Activated CD4-positive, alpha-beta T cell treated with anti-CD3 and anti-CD28 coated beads for 48 hours (primary cell): Measurements from ENCODE around the gene TUBA1B.
"Not testable (repeated sequence)": the region's sequence is repeated elsewhere in the genome, so short reads cannot be mapped to it uniquely, and the experiment has no call there.

Experiments
- DNase-seq: peaks from one replicate; pipeline ENCODE4 v3.0.0-alpha.2; 2020

The TUBA1B gene

DNA sequence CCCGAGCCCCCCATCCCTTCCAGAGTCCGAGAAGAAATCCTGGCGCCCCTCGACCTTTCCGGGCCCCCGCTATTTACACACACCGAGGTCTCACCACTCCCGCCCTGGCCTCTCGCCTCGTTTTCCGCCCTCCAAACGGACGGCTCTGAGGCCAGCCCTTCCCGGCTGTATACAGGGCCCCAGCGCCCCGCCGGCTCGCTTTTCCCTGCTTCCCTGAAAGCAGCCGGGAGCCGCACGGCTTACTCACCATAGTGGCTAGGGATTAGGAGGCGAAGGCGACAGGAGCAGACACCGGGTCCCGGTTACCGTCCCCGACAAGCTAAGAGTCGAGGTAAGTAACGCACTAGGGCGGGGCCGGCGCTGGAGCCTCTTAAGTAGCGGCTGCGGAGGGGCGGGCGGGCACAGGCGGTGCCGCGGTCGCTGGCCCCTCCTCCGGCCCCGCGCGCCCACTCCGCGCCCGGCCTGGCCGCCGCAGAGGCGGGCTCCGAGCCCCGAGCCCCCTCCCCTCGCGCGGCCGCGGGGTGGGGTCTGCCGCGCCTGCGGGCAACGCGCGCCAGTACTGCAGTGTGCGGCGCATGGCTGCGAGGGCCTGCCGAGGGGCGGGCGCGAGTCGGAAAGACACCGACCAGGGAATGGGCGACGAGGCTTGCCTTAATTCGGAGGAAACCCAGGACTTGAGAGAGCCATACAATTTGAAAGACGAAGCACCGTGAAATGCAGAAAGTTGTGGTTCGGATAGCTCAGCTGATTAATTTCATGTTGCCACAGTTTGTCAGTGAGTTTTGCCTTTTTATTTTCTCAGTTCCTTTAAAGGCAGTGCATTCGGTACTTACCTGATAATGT, at the start of gene TUBA1B:
Gene TUBA1B (minus strand): TSS at position 345 of the 843 bp plus-strand sequence. CDS start 95 bp downstream, at position 250.
- DNase-seq, result peak; percentile 93

GRCh38 chr12:49174218-49174617, 43.0 kb upstream of the TUBA1B start:
- no peak for DNase-seq

GRCh38 chr12:49170924-49171323, 39.7 kb upstream of the TUBA1B start:
- DNase-seq, result no peak

- DNase-seq, result no peak
Measured at GRCh38 chr12:49165114-49165513, 33.9 kb upstream of the TUBA1B start.

DNA sequence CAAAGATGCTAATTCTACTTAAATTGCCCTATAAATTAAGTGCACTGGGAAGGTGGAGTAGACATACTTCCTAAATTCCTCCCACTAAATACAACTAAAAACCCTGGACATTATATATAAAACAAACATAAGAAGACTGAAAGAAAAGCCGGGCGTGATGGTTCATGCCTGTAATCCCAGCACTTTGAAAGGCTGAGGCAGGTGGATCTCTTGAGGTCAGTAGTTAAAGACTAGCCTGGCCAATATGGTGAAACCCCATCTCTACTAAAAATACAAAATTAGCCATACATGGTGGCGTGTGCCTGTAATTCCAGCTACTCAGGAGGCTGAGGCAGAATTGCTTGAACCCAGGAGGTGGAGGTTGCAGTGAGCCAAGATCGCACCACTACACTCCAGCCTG, 30.7 kb upstream of the TUBA1B start:
- not testable (repeated sequence) for DNase-seq

GRCh38 chr12:49161092-49161795, 30.0 kb upstream of the TUBA1B start:
- no peak for DNase-seq

GRCh38 chr12:49160399-49160798, 29.2 kb upstream of the TUBA1B start:
- no peak for DNase-seq

- DNase-seq, result no peak
Measured at GRCh38 chr12:49154221-49154620, 23.0 kb upstream of the TUBA1B start.

- DNase-seq, result no peak
Measured at GRCh38 chr12:49147384-49147783, 16.2 kb upstream of the TUBA1B start.

- no peak for DNase-seq
Measured at GRCh38 chr12:49146406-49146805, 15.2 kb upstream of the TUBA1B start.

DNA sequence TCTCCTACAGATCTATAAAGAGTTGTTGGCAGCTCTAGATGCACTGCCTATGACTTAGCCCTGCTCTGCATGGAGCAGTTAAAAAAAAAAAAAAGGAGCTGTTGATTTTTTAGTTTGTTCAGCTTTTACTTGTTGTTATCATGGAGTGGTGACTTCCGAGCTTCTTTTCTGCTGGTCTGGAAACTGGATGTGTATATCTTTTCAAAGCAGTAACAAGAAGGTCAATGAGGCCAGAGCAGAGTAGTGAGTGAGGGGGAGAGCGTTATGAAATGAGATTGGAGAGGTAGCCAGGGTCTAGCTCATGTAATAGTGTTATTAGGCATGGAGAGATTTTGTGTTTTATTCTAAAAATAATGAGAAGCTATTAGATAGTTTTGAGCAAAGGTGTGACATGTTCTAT, 13.2 kb upstream of the TUBA1B start:
- no peak for DNase-seq

DNA sequence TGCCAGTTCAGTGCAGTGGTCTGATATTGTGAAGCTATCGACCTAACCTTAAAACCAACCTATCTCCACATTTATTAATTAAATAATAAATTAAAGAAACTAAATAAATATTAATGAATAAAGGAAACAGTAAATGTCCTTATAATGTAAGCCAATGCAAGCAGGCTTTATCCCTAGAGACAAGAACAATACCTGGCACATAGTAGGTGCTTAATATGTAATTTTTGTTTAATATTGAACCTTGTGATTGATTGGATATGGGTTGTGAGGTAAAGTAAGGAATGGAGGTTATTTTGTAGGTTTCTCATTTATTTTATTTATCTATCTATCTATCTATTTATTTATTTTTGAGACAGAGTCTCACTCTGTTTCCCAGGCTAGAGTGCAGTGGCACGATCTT, 7.8 kb upstream of the TUBA1B start:
- no peak for DNase-seq

- DNase-seq, result no peak
Measured at GRCh38 chr12:49138587-49138986, 7.4 kb upstream of the TUBA1B start.

DNA sequence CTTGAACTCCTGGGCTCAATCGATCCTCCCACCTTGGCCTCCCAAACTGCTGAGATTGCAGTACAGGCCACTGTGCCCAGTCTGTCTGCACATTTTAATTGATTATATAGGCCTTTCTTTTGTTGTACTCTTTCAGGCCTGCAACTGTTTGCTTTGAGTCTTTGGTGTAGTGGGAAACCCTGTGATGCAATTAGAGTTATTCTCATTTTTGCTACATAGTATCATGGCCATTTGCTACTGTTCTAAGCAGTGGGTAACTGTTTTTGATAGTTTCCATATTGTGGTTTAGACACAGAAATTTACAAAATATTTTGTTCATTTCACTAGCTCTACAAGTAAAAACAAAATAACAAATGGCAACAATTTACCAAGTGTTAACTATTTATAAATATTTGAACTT, 6.3 kb upstream of the TUBA1B start:
- no peak for DNase-seq

DNA sequence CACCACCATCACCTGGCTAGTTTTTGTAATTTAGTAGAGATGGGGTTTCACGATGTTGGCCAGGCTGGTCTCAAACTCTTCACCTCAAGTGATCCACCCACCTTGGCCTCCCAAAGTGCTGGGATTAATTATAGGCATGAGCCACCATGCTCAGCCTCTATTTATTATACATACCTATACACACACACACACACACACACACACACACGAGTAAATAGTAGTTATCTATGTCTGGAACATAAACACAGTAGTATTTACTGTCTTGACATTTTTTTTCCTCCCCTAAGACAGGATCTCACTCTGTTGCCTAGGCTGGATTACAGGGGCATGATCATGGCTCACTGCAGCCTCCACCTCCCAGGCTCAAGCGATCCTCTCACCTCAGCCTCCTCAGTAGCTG, 5.8 kb upstream of the TUBA1B start:
- not testable (repeated sequence) for DNase-seq

DNA sequence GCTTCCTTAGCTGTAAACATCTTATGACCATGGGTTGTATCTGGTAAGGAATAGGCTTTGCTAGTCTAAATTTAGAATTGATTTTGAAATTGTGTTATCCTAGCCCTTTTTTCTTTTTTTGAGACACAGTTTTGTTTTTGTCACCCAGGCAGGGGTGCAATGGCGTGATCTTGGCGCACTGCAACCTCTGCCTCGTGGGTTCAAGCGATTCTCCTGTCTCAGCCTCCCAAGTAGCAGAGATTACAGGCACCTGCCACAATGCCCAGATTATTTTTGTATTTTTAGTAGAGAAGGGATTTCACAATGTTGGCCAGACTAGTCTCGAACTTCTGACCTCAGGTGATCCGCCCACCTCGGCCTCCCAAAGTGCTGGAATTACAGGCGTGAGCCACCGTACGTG, 2.4 kb upstream of the TUBA1B start:
- DNase-seq, result no peak

GRCh38 chr12:49133014-49133413, 1.8 kb upstream of the TUBA1B start:
- no peak for DNase-seq

- no peak for DNase-seq
Measured at GRCh38 chr12:49131894-49132461, 783 bp upstream of the TUBA1B start.

DNA sequence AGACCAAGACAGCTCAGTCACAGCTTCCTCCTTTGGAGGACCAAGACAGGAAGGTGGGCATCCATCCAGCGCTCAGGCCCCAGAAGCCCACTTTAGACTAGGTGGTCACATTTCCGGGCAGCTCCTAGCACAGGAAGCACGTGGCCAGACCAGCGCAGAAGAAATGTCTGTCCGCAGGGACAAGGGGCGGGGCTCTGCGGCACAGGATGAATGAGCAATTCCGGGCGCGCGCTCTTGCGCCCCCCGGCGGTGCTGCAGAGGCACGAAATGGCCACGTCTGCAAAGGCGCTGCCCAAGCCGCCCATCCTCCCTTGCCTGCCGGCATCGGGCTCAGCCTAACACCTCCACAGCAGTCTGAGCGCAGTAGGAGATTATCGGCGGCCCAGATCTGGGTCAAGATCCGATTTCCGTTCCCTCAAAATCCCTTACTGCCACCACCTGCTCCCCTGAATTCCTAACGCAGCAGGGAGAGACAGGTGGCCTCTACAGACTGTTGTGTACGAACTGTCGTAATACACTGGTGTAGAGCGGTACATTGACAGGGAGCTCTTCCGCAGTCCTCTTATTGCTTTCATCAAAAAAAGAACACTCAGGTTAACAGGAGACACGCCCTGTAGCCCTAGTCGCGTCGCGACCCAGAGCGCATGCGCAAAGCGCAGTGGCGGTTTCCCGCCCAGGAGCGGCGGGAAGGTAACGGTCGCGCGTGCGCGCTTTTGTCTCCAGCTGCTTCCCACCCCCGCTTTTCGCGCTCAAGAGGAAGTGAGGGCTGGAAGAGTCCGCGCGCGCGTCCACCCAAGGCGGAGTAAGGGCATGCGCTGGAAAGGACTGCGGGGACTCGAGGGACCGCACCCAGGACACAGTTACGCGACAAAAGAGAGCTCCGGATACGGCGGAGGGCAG, 794 bp downstream of the TUBA1B start:
- DNase-seq, result peak; percentile 96

DNA sequence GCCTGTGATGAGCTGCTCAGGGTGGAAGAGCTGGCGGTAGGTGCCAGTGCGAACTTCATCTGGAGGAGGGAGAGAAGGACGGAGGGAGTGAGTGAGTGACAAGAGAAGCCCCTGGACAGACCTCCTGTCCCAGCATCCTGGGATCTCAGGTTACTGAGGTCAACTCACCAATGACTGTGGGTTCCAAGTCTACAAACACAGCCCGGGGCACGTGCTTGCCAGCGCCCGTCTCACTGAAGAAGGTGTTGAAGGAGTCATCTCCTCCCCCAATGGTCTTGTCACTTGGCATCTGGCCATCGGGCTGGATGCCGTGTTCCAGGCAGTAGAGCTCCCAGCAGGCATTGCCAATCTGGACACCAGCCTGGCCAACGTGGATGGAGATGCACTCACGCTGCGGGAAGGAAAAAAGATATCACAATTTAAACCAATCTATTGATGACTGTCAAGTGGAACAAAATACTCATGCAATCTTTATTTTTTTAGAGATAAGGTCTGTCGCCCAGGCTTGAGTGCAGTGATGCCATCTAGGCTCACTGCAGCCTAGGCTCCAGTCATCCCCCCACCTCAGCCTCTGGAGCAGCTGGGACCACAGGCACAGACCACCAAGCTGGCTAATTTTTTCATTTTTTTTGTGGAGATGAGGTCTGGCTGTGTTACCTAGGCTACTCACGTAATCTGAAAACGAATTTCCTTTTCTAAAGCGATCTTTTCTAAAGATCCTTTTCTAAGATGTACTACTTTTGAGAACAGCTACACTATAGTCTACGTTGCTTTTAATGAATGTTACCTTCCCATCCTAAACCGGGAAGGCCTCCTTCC, 1.7 kb downstream of the TUBA1B start:
- peak; percentile 27 for DNase-seq

DNA sequence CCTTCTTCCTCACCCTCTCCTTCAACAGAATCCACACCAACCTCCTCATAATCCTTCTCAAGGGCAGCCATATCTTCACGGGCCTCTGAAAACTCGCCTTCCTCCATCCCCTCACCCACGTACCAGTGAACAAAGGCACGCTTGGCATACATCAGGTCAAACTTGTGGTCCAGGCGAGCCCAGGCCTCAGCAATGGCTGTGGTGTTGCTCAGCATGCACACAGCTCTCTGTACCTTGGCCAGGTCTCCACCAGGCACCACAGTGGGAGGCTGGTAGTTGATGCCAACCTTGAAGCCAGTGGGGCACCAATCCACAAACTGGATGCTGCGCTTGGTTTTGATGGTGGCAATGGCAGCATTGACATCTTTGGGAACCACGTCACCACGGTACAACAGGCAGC, 3.2 kb downstream of the TUBA1B start:
- not testable (repeated sequence) for DNase-seq
